NB4 (cell line): Measurements from ENCODE around the gene C11orf86.

Experiments
- DNase-seq: peaks from one replicate; pipeline ENCODE4 v3.0.0; 2010; ENCODE audit warnings: low read depth
- H3K4me3 ChIP-seq: one replicate; pipeline ENCODE4 v1.5.1; 2011; ENCODE audit warnings: mild to moderate bottlenecking, low read depth, low read length, moderate library complexity
- MYC ChIP-seq: IDR thresholded peaks from 2 replicates; pipeline ENCODE4 v1.6.1; 2011; ENCODE audit warnings: low read depth, low read length
- POLR2A ChIP-seq: IDR thresholded peaks from 2 replicates; pipeline ENCODE4 v1.6.1; 2011; ENCODE audit warnings: mild to moderate bottlenecking; ENCODE audit not compliant: insufficient read length; ENCODE audit errors: extremely low read depth
- TF ChIP-seq, protein P1 (sequence below): IDR thresholded peaks from 2 replicates; pipeline ENCODE4 v1.6.1; 2011; ENCODE audit warnings: low read depth, low read length
- TF ChIP-seq, protein P2 (sequence below): IDR thresholded peaks from one replicate; pipeline ENCODE4 v1.5.1; 2012; ENCODE audit warnings: low read depth, low read length

C11orf86 gene

GRCh38 chr11:66975405-66976027, 412 bp downstream of the C11orf86 start:
- no peak overlapping the region for H3K4me3 ChIP-seq

DNA sequence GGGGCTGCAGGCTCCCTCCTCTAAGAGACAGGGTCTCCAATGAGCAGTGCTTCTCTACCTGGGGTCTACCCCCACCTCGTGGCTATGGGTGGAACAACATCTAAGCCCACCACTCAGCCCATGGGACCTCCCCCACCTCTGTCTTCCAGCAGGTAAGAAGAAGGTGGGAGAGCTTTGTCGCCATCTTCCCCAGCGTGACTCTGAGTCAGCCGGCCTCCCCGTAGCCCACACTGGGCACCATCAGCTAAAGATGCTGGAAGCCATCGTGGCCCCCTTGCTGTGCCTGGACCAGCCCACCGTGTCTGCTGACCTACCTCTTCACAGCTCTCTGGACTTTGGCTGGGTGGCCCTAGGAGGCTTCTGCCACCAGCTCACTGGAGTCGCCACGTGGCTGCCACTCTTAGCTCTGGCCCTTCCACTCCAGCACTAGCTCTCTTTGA, 944 bp downstream of the C11orf86 start:
- no peak overlapping the region for H3K4me3 ChIP-seq
- DNase-seq, result peak; percentile 48

More at GRCh38 chr11:66975405-66976027, 412 bp downstream of the C11orf86 start:
- TF ChIP-seq, protein P1, sequence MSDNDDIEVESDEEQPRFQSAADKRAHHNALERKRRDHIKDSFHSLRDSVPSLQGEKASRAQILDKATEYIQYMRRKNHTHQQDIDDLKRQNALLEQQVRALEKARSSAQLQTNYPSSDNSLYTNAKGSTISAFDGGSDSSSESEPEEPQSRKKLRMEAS, result no peak
- no peak for TF ChIP-seq MYC
- TF ChIP-seq, protein P2, sequence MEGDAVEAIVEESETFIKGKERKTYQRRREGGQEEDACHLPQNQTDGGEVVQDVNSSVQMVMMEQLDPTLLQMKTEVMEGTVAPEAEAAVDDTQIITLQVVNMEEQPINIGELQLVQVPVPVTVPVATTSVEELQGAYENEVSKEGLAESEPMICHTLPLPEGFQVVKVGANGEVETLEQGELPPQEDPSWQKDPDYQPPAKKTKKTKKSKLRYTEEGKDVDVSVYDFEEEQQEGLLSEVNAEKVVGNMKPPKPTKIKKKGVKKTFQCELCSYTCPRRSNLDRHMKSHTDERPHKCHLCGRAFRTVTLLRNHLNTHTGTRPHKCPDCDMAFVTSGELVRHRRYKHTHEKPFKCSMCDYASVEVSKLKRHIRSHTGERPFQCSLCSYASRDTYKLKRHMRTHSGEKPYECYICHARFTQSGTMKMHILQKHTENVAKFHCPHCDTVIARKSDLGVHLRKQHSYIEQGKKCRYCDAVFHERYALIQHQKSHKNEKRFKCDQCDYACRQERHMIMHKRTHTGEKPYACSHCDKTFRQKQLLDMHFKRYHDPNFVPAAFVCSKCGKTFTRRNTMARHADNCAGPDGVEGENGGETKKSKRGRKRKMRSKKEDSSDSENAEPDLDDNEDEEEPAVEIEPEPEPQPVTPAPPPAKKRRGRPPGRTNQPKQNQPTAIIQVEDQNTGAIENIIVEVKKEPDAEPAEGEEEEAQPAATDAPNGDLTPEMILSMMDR, result no peak
- no peak for TF ChIP-seq POLR2A
- DNase-seq, result no peak

GRCh38 chr11:66976925-66977324, 1.8 kb downstream of the C11orf86 start:
- no peak overlapping the region for H3K4me3 ChIP-seq

More for the DNA sequence above, 944 bp downstream of the C11orf86 start:
- TF ChIP-seq, protein P2, result peak; percentile 78
- TF ChIP-seq POLR2A, result no peak

GRCh38 chr11:66978229-66978628, 3.1 kb downstream of the C11orf86 start:
- no peak overlapping the region for H3K4me3 ChIP-seq
- TF ChIP-seq, protein P1, result no peak
- TF ChIP-seq, protein P2, result no peak
- TF ChIP-seq MYC, result no peak
- no peak for TF ChIP-seq POLR2A
- DNase-seq, result no peak

More at GRCh38 chr11:66976925-66977324, 1.8 kb downstream of the C11orf86 start:
- DNase-seq, result no peak
- TF ChIP-seq, protein P1, result no peak
- no peak for TF ChIP-seq POLR2A
- TF ChIP-seq MYC, result no peak
- TF ChIP-seq, protein P2, result no peak

DNA sequence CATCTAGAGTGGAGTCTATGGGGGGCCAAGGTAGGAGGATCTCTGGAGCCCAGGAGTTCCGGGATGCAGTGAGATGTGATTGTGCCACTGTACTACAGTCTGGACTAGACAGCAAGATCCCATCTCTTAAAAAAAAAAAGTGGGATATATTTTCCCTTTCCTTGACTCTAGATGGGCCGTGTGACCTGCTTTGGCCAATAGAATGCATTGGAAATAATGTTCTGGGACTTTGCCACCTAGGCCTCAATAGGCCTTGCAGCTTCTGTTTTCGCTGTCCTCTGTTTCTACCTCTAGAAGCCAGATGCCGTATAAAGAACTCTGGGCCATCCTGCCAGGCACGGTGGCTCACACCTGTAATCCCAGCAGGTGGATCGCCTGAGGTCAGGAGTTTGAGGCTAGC, 3.6 kb downstream of the C11orf86 start:
- DNase-seq, result no peak

More for the DNA sequence above, 3.6 kb downstream of the C11orf86 start:
- no peak overlapping the region for H3K4me3 ChIP-seq
- TF ChIP-seq, protein P1, result no peak
- TF ChIP-seq, protein P2, result no peak
- TF ChIP-seq MYC, result no peak
- TF ChIP-seq POLR2A, result no peak
